Gastrocnemius medialis (tissue), 4 donors: ENCODE results near the gene ADGRD2. TPM values are rescaled to one million over a fixed set of nuclear protein-coding genes. Genes with fewer than 3 reads are reported as not detected.

Experiments
- ATAC-seq, 2 donors: fragments of 150-250 bp; one replicate each; pipeline ENCODE4 v1.9.1; 2016
- DNase-seq, 2 donors: peaks; one replicate each; pipeline ENCODE4 v3.0.0-alpha.2; 2019
- H3K27ac ChIP-seq, 4 donors: fragments of 200-600 bp; sonication (generic); 1 replicate in 1 of 4; 2 replicates in 3 of 4; pipeline ENCODE4 v1.5.1; 2016 to 2018; ENCODE audit warnings: mild to moderate bottlenecking in 2 of 4, moderate library complexity in 1 of 4
- H3K27me3 ChIP-seq, 3 donors: fragments of 200-600 bp; sonication (generic) in 2 of 3; 1 replicate in 1 of 3; 2 replicates in 2 of 3; pipeline versions ENCODE4 v1.5.1 to v1.6.0; 2016 to 2019; ENCODE audit warnings: mild to moderate bottlenecking in 1 of 3, moderate library complexity in 1 of 3
- H3K36me3 ChIP-seq, 2 donors: fragments of 200-600 bp; sonication (generic) in 1 of 2; one replicate each; pipeline ENCODE4 v1.5.1; 2017 to 2018
- H3K4me1 ChIP-seq, 2 donors: fragments of 200-600 bp; sonication (generic) in 1 of 2; one replicate each; pipeline ENCODE4 v1.5.1; 2016 to 2017; ENCODE audit warnings: mild to moderate bottlenecking in 2 of 2
- H3K4me3 ChIP-seq, 4 donors: fragments of 200-600 bp; sonication (generic) in 3 of 4; 1 replicate in 1 of 4; 2 replicates in 3 of 4; pipeline ENCODE4 v1.5.1; 2016 to 2019; ENCODE audit warnings: mild to moderate bottlenecking in 2 of 4
- H3K9me3 ChIP-seq, 3 donors: fragments of 200-600 bp; sonication (generic) in 2 of 3; 1 replicate in 1 of 3; 2 replicates in 2 of 3; pipeline ENCODE4 v1.5.1; 2016 to 2019
- POLR2A ChIP-seq, 2 donors: fragments of 450-650 bp; IDR thresholded peaks; one replicate each; pipeline ENCODE4 v1.6.1; 2017; ENCODE audit warnings: antibody characterized with exemption in 2 of 2, mild to moderate bottlenecking in 2 of 2, moderate library complexity in 2 of 2
- in situ Hi-C, 4 donors: fragments of 200-750 bp; cut with MboI; loops; one replicate each; pipeline versions ENCODE4 v1.15.0 to v1.8.0; 2017; ENCODE audit warnings: low sequenced_read_pairs in 4 of 4
- intact Hi-C: fragments of 100-400 bp; cut with DNase I; formaldehyde crosslinking; loops from one replicate; pipeline ENCODE4 v1.15.1; 2023; ENCODE audit warnings: low total_unique reads
- total RNA-seq, 4 donors: library from RNA; depleted of rRNA; stranded (reverse); fragments of >200 nt; gene quantifications; one replicate each; pipeline versions ENCODE4 v1.1.0 to v1.2.3, GENCODE V29; 2016
- TF ChIP-seq, protein P1 (sequence below), 5 experiments: fragments of 450-650 bp in 3 of 5; fragments of 200-600 bp in 2 of 5; sonication (generic) in 2 of 5; IDR thresholded peaks in 4 of 5; conservative IDR thresholded peaks in 1 of 5; 1 replicate in 4 of 5; 2 replicates in 1 of 5; pipeline ENCODE4 v1.5.1; 2016 to 2019; ENCODE audit warnings: antibody characterized with exemption in 5 of 5, mild to moderate bottlenecking in 3 of 5, moderate library complexity in 3 of 5

The ADGRD2 gene
- total RNA-seq, 4 donors from 2014 or later = not detected

DNA sequence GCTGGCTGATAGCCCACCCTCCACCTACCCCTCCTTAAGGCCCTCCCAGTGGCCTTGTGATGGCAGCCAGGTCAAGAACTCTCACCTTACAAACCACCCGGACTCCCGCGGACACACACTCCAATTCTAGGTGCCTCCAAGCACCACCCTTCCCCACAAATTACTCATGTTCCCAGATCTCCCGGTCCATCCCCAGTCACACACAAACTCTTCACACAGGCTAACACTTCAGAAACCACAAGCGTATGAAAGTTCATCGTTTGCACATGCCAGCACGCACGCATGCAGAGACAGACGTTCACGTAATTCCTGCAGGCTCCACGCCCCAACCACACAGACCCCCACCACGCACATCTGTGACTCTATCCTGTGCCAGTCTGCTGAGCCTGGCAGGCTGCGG is 39.0 kb downstream of the ADGRD2 start:
- H3K27me3 ChIP-seq = peaks cover 22 to 29% (median 24%) of the 10 kb centered on the region in 3 donors
- DNase-seq = no peak
- ATAC-seq = no peak
- H3K27ac ChIP-seq = no peak overlapping the region
- intact Hi-C loops = no loop called here
- no peak for TF ChIP-seq POLR2A (IDR thresholded peaks at IDR 0.05)
- TF ChIP-seq, protein P1, sequence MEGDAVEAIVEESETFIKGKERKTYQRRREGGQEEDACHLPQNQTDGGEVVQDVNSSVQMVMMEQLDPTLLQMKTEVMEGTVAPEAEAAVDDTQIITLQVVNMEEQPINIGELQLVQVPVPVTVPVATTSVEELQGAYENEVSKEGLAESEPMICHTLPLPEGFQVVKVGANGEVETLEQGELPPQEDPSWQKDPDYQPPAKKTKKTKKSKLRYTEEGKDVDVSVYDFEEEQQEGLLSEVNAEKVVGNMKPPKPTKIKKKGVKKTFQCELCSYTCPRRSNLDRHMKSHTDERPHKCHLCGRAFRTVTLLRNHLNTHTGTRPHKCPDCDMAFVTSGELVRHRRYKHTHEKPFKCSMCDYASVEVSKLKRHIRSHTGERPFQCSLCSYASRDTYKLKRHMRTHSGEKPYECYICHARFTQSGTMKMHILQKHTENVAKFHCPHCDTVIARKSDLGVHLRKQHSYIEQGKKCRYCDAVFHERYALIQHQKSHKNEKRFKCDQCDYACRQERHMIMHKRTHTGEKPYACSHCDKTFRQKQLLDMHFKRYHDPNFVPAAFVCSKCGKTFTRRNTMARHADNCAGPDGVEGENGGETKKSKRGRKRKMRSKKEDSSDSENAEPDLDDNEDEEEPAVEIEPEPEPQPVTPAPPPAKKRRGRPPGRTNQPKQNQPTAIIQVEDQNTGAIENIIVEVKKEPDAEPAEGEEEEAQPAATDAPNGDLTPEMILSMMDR (IDR thresholded peaks at IDR 0.05 in 4 of 5, conservative IDR thresholded peaks at IDR 0.05 in 1 of 5) = no peak
- H3K4me1 ChIP-seq = no peaks in the 10 kb centered on the region
- no peaks in the 10 kb centered on the region for H3K9me3 ChIP-seq
- H3K4me3 ChIP-seq = no peak overlapping the region
- H3K36me3 ChIP-seq = no peaks in the 10 kb centered on the region
- in situ Hi-C loops = no loop called here

DNA sequence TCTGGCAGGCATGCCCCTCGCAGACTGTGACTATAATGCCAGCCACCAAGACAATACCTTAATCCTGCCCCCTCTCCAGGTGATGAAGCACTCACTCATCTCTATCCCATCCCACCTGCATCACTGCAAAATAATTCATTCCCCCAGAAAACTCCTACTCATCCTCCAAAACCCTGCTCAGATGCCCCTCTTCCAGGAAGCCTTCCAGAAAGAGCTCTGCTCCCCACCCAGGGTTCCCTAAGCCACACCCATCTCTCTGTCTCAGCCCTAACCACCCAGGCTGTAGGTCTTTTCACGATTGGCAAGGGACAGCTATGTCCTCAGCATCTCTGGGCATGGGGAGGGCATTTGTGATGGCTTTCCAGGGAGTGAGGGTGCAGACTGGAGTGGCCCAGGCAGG is 39.8 kb downstream of the ADGRD2 start:
- no peak overlapping the region for H3K27ac ChIP-seq
- intact Hi-C loops = no loop called here
- H3K27me3 ChIP-seq = peaks cover 22 to 28% (median 24%) of the 10 kb centered on the region in 3 donors
- ATAC-seq = no peak
- H3K36me3 ChIP-seq = no peaks in the 10 kb centered on the region
- no peaks in the 10 kb centered on the region for H3K9me3 ChIP-seq
- DNase-seq = no peak
- in situ Hi-C loops = no loop called here
- no peak overlapping the region for H3K4me3 ChIP-seq
- TF ChIP-seq, protein P1 (IDR thresholded peaks at IDR 0.05 in 4 of 5, conservative IDR thresholded peaks at IDR 0.05 in 1 of 5) = no peak
- no peak for TF ChIP-seq POLR2A (IDR thresholded peaks at IDR 0.05)
- no peaks in the 10 kb centered on the region for H3K4me1 ChIP-seq

DNA sequence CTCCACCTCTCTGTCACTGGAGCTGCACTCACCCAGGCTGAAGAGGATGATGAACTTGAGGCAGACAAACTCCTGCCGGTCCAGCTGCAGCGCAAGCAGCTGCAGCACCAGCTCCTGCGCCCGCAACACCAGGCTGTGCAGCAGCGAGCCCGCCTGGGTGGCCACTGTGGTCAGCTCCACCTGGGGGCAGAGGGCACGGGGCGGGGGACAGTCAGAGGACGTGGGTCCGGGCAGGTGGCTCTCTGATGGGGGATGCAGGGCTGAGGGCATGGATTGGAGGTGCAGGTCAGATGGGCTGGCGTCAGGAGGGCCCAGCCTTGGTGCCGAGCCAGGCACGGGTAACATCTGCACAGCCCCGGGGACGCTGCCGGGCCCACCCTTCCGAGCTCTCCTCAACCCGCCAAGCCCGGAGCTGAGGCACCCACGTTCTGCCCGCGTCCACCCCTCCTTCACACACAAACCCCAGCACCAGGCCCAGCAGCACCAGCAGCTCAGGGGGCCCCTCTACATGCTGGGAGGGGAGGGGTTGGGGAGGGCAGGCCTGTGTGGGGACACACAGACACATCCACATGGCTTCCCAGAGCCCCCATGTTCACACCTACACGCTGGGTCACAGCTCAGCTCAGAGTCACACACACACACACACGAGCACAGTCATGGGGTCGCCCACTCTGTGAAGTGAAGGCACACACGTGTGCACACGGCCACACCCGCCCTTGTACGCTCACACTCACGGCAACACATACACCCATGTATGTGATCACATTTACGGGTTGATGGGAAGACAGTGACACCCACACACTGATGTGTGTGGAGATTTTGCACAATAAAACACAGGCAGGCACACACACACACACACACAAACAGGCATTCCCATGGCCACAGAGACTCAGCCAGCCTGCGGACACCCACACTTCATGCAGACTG is 41.1 kb downstream of the ADGRD2 start:
- Histone ChIP-seq H3K27ac (no peak overlapping the region), H3K9me3 (no peaks in the 10 kb centered on the region), H3K27me3 (peaks cover 13 to 18% (median 15%) of the 10 kb centered on the region in 3 donors), H3K4me3 (no peak overlapping the region), H3K36me3 (no peaks in the 10 kb centered on the region), H3K4me1 (no peaks in the 10 kb centered on the region)
- TF ChIP-seq POLR2A (IDR thresholded peaks at IDR 0.05) = no peak
- TF ChIP-seq, protein P1 (IDR thresholded peaks at IDR 0.05 in 4 of 5, conservative IDR thresholded peaks at IDR 0.05 in 1 of 5) = no peak
- DNase-seq (no peak), ATAC-seq (no peak)
- intact Hi-C loops (no loop called here), in situ Hi-C loops (no loop called here)

DNA sequence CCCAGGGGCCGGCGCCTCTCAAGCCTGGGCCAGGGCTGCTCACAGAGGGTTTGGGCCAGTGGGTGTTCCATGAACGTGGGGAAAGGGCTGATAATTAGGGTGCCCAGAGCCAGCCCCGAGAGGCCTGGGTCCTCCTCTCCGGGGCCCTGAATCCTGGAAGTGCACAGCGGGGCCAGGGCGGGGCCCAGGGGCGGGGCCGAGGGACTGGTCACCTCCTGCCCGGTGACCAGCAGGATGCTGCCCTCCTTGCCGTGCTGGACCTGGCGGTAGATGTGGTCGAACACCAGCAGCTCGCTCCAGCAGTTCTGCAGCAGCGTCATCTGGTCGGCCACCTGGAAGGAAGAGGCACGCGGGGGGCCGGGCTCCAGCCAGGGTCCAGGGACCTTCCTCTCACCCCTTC is 42.6 kb downstream of the ADGRD2 start:
- H3K27me3 ChIP-seq = peaks cover 0 to 6% (median 4%) of the 10 kb centered on the region in 3 donors
- intact Hi-C loops (no loop called here), in situ Hi-C loops (no loop called here)

More for the DNA sequence above, 42.6 kb downstream of the ADGRD2 start:
- Histone ChIP-seq H3K4me1 (no peaks in the 10 kb centered on the region), H3K9me3 (no peaks in the 10 kb centered on the region), H3K36me3 (no peaks in the 10 kb centered on the region), H3K27ac (no peak overlapping the region), H3K4me3 (no peak overlapping the region)
- DNase-seq (no peak), ATAC-seq (no peak)
- TF ChIP-seq, protein P1 (IDR thresholded peaks at IDR 0.05 in 4 of 5, conservative IDR thresholded peaks at IDR 0.05 in 1 of 5) = no peak
- no peak for TF ChIP-seq POLR2A (IDR thresholded peaks at IDR 0.05)
